HG02642 (cell line): ENCODE measurements around the gene NAALADL2.
"Not testable (repeated sequence)": the region's sequence is repeated elsewhere in the genome, so short reads cannot be mapped to it uniquely, and the experiment has no call there.

Experiments
- ATAC-seq: cut with Tn5 transposase; IDR thresholded peaks from one replicate; pipeline ENCODE4 v1.9.1; 2021; ENCODE audit warnings: mild to moderate bottlenecking; ENCODE audit not compliant: unreplicated experiment, poor library complexity

Gene NAALADL2

DNA sequence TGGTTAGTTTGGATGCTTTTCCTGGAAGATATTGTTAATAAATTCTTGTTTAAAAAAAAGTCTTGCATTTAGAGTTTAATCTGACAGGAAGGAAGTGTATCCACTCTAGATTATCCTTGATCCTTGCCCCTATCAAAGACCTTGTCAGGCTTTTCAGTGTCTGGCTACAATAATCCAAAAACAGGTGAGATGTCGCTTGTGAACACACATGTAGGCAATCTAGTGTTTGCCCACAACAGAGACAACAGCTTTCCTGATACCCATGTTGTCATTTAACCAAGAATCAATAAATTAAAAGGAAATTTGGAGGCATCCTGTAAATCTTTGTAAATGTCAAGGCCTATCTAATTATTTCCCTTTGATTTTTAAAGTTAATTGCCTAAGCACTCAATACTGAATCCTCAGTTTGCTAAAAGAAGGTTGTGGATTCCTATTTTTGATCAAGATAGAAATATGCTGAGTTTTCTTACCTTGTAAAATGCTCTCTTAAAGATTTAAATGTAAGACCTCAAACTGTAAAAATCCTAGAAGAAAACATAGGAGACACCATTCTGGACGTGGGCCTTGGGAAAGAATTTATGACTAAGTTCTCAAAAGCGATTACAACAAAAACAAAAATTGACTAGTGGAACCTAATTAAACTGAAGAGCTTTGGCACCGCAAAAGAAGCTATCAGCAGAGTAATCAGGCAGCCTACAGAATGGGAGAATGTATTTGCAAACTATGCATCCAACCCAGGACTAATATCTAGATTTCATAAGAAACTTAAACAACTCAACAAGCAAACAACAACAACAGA lies 207.7 kb downstream of the NAALADL2 start:
- no peak for ATAC-seq

DNA sequence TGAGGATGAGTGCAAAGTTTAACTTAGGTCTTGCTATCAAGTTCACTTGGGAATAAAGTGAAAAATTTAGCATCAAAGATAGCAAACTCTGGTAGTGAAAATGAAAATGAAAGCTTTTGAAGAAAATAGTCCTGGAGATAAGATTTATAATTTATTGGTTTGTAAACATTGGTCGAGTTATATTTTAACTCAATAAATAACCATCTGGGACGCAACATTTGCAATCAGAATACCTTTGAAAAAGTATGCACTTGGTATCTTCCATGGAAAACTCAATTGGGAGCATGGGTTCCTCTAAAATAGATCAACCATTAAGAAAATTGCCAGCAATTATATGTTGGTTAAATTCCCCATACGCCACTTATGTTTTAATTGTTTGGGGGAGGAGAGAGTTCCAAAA lies 209.5 kb downstream of the NAALADL2 start:
- ATAC-seq = no peak

DNA sequence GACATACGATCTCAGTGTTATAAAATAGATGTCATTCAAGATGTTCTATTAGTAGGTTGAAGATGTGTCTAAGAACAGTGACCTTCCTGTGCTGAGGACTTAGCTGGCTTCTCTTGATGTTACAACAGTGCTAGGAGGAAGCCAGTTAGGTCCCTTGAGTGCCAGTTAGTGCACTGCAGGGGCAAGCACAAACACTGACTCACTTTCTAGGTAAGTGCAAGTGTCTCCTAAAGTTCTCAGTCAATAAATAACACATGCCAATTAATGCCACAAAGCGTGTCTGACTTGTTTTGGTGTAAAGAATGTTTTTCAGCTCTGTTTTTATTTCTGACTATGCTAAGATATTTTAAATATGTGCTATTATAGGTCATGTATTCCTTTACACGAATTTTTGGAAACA lies 211.8 kb downstream of the NAALADL2 start:
- no peak for ATAC-seq

DNA sequence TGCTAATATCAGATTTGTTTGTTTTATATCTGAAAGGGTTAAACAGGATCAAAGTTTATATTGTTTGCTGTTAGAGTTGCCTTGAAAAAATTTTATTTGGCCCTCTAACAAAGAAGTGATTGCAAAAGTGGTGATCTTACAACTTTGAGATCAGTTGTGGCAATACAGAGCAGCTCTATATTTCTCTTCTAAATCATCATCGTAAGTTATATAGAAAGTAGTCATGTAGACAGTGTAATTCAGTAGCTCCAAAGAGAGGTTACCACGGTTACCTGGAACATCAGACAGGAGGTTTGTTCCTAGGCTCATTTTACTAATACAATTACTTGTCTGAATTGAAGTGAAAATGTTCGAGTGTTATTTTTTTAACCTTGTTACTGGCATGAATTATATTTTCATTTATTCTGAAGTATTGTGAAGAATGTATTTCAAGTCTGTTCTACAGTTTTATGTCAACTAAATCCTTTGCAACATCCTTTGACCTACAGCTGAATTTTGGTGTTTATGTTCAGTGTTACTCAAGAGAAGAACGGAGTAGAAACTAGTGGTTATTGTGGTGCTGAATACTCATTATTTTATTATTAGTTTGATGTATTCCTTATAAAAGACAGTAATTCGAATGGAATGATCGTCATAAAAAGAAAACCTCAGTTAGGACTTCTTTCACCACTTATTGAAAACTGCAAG lies 214.2 kb downstream of the NAALADL2 start:
- no peak for ATAC-seq

DNA sequence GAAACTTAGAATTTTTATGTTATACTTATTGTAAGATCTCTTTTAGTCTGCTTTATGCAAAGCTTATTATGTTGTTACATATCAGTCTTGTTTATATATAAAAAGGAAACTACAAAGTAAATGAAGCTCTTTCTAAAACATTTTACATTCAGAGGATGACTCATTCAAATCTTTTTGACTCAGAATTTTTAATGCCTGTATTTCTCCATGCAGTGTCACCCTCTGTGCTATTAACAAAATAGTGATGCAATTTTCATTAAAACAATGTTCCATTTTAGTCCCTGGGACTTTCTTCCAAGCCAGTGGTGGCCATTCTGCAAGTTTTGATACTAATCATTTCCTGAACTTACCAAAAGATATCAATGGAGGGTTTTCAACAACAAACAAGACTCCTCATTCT lies 216.1 kb downstream of the NAALADL2 start:
- no peak for ATAC-seq

DNA sequence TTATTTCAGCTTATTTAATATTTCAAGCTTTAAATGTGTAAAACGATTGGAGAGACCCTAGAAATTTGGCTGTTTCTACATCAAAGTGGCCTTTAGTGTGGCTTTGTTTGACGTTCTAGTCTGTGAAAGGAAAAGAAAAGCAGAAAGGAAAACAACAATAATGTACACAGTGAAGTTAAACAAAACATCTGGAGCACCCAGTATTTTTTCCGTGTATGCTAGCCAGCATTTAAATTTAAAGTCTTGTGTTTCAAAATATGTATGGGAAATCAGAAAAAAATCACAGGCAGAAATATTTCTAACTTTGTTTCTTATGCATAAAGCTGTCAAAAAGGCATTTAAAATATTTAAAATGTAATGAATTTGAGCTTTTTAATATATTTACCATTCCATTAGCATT lies 218.1 kb downstream of the NAALADL2 start:
- no peak for ATAC-seq

DNA sequence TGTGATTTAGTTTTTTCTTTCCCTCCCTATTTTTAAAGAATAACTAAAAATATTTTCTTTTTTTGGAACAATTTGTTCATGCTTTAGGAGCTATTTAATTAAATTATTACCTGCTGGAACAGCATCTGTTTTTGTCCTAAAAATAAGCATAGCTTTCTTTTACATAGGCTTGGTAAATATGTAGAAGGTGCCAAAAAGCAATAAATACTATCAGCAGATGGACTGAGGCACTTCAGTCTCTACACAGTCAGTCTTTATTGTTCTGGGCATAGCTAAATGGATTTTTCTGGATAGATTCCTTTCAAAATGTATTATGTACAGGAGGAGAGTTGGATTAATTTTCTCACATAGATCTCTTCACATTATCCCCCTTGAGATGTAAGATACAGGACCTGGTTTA lies 223.5 kb downstream of the NAALADL2 start:
- no peak for ATAC-seq

DNA sequence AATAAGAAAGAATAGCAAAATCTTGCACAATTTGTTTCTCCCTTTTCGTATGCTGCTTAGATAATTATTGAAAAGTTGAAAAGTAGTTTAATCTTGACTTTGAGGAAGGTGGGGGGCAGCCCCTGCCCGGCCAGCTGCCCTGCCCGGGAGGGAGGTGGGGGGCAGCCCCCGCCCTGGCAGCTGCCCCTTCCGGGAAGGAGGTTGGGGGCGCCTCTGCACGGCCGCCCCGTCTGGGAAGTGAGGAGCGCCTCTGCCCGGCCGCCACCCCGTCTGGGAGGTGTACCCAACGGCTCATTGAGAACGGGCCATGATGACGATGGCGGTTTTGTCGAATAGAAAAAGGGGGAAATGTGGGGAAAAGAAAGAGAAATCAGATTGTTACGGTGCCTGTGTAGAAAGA lies 228.0 kb downstream of the NAALADL2 start:
- ATAC-seq = not testable (repeated sequence)

DNA sequence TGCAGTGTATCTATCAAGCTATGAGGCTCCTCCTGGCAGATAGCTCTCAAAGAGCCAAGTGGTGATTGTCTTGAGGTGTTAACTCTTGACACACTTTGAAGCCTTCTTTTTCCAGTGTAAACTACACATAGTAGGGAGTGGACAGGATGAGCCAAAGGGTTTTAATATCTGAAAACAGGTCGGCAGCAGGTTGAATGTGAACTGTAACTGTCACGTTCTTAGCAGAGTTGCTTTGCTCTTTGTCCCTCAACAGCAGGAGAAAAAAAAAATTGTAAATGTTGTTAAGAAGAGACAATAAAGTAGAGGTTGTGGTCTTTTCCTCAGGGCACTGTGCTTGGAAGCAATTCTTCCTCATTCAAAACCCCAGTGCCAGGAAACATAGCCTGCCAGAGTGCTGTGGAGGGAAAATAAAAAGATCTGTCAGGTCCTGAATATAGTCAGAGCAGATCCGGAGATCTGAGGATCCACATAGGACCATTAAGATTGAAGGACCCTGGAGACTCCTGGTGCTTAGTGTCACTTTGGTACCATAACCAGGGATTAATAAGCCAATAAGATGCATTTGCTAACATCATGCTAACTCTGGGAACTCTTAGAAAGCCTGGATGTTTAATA lies 229.7 kb downstream of the NAALADL2 start:
- ATAC-seq = no peak

DNA sequence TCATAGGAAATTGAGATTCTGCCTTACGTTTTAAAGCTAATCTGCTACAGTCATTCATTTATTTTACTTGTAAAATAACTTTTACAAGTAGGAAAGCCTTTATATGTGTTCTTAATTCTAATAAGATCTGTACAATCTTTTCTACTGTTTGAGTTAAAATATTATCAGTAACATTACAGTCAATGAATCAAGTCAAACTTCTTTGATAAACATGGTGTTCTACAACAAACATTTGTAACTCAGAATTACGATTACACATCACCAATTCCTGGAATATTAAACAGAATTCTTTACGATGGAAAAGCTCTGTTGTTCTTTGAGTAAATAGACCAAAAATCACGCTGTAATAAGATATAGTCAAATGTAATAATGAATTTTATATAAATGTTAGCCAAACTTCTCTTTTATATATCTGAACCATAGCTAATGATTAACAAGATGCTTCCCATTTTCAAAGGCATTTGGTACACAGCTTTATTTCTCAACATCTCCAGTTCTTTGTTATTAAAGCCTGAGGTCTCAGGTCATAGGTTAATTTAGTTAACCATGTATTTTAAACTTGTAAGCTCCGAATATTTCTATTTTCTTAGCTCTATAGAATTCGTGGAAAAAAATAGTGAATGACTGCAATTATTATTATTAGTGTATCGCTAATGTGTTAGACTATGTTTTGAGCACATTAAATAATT lies 232.4 kb downstream of the NAALADL2 start:
- ATAC-seq = no peak

DNA sequence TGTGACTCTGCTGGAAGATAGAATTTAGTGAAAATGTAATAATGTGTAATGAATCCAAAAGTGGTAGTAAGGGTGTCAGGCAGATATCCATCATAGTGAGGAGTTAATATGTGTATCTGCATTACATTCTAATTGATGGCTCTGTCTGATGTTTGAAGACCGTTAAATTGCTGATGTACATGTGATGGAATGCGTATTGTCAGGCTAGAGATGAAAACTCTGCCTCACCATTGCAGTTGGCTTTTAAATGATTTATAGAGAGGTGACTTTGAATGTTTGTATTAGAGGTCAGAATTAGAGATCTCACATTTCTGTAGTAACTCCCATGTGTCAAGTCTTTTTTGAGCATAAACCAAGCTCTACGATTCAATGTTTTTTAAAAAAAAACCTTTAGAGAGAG lies 234.6 kb downstream of the NAALADL2 start:
- ATAC-seq = no peak

DNA sequence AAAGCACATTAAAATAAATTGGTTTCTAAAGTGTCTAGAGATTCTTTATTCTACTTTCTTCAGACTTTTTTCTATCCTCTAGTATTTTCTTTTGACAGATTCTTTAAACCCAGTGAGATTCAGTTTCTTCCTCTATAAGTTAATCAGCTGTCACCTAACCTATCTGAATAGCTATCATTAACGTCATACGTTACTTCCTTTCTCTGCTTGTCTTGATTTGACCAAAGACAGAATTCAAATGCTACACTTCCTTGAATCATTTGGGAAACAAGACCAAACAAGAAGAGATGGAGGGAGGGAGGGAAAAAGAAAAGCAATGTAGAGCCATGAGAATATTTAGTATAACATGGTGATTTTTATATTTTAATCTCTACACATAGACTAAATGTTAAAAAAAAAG lies 235.2 kb downstream of the NAALADL2 start:
- no peak for ATAC-seq

DNA sequence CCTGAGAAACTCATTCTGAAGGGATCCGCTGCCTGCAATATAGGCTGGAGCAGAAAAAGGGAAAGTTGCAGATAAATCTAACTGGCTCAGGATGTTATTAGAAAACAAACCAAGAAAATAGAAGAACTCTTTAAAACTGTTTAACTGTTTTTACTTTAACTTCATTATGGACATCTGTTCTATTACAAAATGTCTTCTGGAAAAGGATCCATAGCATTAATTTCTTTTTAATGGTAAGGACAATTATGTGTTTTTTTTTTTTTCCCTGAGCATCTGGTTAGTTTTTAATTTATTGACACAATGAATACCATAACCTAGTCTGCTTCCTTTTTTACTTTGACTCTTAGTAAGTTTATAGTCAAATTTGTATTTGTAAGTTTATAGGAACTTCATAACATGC lies 239.5 kb downstream of the NAALADL2 start:
- no peak for ATAC-seq

DNA sequence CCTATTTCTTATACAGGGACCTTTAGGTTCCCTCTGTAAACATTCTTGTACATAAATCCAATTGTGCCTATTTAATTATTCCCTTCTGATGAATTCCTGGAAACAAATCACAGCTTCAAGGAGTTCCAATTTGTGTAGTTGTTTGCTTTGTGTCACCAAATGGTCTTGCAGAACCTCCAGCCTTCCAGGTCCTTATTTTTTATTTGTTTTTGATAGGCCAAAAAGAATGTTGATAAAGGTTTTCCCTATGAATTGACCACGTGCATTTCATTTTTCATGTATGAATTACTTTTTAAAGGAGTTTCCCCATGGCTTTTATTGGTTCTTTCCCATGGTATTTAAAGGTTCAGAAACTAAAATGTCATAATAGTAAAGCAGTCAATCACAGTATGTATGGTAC lies 243.0 kb downstream of the NAALADL2 start:
- ATAC-seq = no peak

DNA sequence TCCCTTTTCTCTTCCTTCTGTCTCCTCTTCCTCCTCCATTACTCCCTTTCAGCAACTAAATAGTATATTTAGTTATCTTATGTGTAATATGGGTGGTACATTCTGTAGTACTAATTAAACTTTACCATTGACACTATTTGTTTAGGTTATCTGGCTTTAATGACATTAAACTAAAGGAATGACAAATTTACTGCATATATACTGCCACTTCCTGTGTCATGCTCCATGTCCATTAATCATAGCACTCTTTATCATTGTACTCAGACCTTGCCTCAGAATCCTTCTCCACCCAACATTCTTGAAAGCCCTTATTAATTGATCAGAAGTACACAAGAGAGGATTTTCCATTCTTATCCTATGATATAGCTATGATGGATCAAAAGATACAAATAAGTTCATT lies 244.2 kb downstream of the NAALADL2 start:
- no peak for ATAC-seq

DNA sequence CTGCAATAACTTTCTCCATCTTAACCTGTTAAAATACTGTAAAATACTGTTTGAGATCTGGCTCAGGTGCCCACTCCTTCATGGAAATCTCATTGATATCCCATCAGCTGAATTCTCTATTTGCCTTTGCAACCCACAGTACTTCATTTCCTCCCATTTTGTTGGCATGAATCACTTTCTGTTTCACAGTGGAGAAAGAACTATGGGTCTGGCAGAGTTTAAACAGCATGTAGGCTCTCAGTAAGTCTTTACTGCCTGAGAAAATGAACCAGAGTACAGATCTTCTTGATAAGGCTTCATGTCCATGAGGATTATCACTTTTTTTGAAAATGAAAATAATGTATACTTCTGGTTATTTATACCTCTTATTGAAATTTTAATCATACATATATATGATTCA lies 245.9 kb downstream of the NAALADL2 start:
- no peak for ATAC-seq

DNA sequence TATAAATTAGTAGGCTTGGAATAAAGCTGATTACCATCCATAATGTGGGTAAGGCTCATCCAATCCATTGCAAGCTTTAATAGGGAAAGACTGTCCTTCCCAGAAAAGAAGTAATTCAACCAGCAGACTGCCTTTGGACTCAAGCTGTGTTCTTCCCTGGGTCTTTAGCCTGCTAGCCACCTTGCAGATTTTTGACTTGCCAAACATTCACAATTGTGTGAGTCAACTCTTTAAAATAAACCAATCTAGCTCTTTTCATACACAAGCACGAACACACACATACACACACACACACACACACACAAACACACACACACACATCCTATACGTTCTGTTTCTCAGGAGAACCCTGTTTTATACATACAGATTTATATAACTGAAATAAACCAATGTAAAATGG lies 248.1 kb downstream of the NAALADL2 start:
- ATAC-seq = no peak

DNA sequence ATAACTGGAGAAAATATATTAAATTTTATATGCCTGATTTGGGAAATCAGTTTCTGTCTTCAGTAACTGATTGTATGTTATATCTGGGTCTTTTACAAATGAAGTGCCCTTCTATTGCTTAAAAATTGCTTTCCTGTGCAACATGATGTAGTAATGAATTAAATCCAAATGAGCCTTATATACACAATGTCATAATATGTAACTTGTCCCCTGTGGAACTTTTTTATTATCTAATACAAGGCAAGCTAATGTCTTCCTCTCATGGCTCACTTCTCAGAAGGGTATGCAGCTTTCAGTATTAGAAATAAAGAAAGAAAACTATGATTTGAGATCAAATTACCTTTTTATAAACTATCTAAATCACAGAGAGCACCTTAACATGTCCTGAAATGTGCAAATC lies 248.9 kb downstream of the NAALADL2 start:
- ATAC-seq = no peak

DNA sequence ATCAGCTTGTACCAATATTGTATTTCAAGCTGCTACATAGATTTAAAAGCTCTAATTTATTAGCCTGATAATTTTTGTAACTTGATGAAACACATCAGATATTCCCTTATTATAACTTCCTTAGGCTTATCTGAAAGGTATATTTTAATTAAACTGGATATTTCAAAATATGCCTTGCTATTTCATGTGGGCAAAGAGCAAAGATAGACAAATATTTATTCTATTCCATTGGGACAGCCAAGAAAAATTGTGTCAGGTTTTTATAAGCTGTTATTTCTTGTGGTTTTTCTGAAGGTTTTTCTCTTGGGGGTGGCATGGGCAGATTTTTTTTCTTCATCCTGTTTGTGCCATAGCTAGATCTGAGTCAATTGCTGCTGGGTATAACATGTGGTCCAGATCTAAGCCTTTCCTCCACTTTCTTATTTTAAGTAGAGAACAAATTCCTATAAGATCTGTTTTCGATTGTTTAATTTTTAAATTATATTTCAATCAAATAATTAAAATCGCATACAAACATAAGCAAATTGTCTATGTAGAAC lies 249.5 kb downstream of the NAALADL2 start:
- ATAC-seq = no peak

DNA sequence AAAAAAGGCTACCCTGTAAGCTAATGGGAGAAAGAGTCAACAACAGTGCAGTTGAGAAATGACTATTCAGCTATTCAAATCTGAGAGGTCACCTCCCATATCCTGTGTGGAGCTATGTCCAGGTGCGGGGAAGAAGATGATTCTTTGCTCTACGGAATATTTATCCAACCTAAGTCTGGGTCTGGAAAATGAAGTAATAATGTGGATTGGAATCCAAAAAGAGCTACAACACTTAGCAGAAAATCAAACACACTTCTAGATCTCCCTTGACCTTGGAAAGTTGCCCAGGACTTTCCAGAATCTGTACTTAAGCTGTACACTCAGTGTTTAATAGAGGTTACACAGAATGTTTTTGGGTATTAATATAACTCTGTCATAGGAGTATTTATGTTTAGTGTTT lies 251.9 kb downstream of the NAALADL2 start:
- no peak for ATAC-seq
